GM19351 (cell line): ENCODE measurements around the gene TNS3.

ENCODE experiments used
- ATAC-seq: cut with Tn5 transposase; IDR thresholded peaks from one replicate; pipeline ENCODE4 v1.9.1; 2021; ENCODE audit warnings: mild to moderate bottlenecking, moderate library complexity; ENCODE audit not compliant: unreplicated experiment

TNS3 gene

DNA sequence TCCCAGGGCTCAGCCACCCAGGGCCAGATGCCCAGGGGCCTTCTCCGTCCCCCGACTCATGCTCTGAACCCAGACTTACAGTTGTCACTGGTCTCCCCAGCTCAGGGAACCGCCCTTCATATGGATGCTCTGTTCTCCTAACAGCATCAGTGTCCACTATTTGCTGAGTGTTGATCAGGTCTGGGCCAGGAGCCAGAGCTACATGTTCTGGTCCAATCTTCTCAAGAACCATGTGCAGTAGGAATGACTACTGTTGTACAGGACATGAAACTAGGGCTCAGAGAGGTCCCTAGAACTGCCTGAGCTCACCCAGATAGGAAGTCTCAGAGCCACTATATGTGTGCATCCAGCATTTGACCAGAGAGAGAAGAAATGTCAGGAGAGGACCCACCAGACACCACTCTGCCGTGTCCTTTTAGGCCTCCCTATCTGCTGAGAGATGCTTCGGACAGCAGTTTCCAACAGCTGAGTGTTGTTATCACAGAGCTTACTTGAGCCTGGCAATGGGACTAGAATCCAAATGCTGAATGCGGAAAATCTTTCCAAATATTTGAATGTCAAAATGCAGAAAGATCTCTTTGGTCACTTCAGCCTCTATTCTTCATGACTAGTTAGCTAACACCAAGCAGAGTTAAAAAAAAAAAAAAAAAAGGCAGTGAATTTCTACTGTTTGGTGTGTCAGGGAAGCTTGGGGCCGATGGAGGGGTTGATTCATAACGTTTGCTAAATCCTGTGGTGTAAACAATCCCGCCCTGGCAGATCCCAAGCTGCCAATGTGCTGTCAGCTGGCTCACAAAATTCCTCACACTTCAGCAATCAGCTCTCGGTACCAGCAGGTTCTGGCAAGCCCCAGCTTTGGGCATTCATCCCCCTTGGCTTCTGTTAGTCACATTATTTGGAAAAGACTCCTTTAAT lies 246.1 kb downstream of the TNS3 start:
- ATAC-seq: no peak

- no peak for ATAC-seq
These were observed 246.8 kb downstream of the TNS3 start for GRCh38 chr7:47335071-47335470.

- ATAC-seq: no peak
These were observed 248.0 kb downstream of the TNS3 start for GRCh38 chr7:47333959-47334358.

DNA sequence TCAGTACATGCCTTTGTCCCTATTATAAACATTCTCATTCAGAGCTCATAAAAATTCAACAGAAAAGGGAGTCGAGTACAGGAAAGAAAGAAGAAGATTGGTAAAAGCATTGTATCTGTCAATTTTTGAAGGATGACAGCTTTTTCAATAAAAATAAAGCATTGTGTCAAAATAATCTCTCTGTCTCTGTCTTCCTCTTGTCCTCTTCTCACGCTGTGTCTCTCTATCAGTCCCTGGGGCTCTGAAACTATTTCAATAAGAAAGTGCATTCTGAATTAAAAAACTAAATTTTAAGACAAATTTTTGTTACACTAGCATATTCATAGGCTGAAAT lies 248.4 kb downstream of the TNS3 start:
- no peak for ATAC-seq

- ATAC-seq: no peak
These were observed 249.0 kb downstream of the TNS3 start for GRCh38 chr7:47332681-47333553.

- ATAC-seq: no peak
These were observed 249.7 kb downstream of the TNS3 start for GRCh38 chr7:47332213-47332612.

DNA sequence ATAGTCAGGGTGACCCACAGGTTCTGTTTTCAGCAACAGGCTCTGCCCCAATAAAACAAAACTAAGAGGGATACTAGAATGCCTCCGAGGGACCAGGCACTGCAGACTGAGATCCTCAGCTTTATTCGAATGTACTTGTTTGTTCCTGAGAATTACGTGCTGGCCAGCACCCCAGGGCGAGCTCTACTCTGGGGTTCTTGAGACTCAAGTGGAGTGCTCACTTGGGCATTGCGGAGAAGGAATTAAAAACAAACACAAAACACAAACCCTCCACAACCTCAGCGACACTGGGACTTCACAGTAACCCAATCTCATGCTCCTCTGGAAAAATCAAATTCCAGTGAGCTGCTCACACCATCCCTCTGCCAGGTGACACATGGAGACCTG lies 250.7 kb downstream of the TNS3 start:
- no peak for ATAC-seq

DNA sequence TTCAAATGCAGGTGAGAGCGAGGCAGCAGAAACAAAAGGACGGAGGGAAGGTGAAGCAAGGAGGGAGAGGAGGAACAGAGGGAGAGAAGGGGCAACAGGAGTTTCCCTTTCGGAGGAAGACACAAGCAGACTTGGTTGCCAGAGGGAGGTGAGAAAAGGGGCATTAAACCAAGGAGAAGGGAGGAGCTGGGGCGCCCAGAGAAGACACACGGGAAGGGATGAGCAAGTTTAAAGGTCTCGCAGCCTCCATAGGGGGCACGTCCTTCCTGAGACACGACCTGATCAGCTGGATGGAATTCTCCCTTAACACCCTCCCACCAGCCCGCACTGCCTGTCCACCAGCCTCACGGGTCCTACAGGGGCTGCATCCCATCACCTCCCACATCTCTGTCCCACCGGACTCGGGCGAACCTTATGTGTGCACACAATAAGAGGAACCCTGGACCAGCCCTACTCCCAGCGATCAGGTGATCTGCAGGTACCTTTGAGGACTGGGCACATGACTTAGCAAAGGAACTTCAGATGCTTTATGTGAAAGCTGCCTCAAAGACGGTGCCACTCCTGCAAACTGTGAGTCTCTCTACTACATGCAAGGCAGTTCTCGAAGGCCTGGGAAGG lies 251.2 kb downstream of the TNS3 start:
- no peak for ATAC-seq

- no peak for ATAC-seq
These were observed 251.9 kb downstream of the TNS3 start for GRCh38 chr7:47330026-47330425.

GRCh38 chr7:47329320-47329926 lies 252.5 kb downstream of the TNS3 start:
- no peak for ATAC-seq

- no peak for ATAC-seq
These were observed 253.3 kb downstream of the TNS3 start for GRCh38 chr7:47328392-47329319.

GRCh38 chr7:47327698-47328391 lies 254.1 kb downstream of the TNS3 start:
- ATAC-seq: no peak

GRCh38 chr7:47327346-47327697 lies 254.6 kb downstream of the TNS3 start:
- ATAC-seq: no peak

DNA sequence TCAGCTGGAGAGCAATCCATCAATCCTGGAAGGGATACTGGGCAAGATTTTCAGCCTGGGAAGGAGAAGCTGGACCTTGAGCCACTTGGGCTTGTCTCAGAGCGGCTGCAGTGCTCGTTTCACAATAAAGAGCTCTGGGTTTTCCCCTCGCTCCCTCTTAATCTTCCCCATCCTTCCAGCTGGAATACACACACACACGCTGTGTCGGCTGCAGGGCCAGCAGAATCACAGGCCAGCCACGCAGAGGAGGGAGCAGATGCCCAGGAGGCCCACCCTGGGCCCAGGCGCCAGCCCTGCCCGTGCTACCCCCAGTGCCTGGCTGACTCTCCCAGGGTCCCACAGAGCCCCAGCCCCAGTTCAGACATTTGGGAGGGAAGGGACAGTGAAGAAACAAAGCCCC lies 255.1 kb downstream of the TNS3 start:
- no peak for ATAC-seq

- no peak for ATAC-seq
These were observed 255.7 kb downstream of the TNS3 start for GRCh38 chr7:47326220-47326619.

DNA sequence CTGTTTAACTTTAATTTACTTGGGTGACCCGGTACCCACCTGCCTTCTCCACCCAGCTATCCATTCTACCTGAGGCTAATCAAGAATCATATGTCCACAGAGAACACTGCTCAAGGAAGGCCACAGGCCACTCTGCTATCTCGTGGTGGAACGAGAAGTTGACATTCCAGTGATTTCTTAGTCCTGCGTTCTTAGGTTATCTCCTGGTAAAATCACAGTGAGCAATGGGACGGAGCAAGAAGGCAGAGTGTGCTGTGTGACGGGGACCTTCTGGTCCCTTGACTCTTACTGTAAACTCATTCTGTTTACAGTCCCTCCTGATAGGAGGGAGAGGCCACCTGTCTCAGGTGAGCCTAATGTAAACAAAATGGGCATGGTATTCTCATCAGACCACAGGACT lies 256.6 kb downstream of the TNS3 start:
- no peak for ATAC-seq

- no peak for ATAC-seq
These were observed 258.0 kb downstream of the TNS3 start for GRCh38 chr7:47323904-47324303.

- no peak for ATAC-seq
These were observed 259.2 kb downstream of the TNS3 start for GRCh38 chr7:47322731-47323130.

GRCh38 chr7:47320296-47320695 lies 261.6 kb downstream of the TNS3 start:
- ATAC-seq: no peak
